Vagina (tissue), 2 donors: ENCODE data around the gene CTNNA3.

ENCODE experiments used
- POLR2A ChIP-seq, 2 donors: fragments of 450-650 bp; IDR thresholded peaks; one replicate each; pipeline ENCODE4 v1.6.1; 2017; ENCODE audit warnings: antibody characterized with exemption in 2 of 2, mild to moderate bottlenecking in 2 of 2, moderate library complexity in 2 of 2
- POLR2AphosphoS5 ChIP-seq, 2 donors: sonication (generic); formaldehyde crosslinking; IDR thresholded peaks; one replicate each; pipeline ENCODE4 v1.9.0; 2017; ENCODE audit warnings: antibody characterized with exemption in 2 of 2, mild to moderate bottlenecking in 2 of 2, low read depth in 1 of 2; ENCODE audit not compliant: insufficient read depth in 1 of 2
- TF ChIP-seq, protein P1 (sequence below), 3 experiments: fragments of 450-650 bp in 2 of 3; fragments of 200-600 bp in 1 of 3; sonication (generic) in 1 of 3; IDR thresholded peaks; one replicate each; pipeline ENCODE4 v1.5.1; 2017 to 2019; ENCODE audit warnings: antibody characterized with exemption in 3 of 3, mild to moderate bottlenecking in 2 of 3, moderate library complexity in 2 of 3

DNA sequence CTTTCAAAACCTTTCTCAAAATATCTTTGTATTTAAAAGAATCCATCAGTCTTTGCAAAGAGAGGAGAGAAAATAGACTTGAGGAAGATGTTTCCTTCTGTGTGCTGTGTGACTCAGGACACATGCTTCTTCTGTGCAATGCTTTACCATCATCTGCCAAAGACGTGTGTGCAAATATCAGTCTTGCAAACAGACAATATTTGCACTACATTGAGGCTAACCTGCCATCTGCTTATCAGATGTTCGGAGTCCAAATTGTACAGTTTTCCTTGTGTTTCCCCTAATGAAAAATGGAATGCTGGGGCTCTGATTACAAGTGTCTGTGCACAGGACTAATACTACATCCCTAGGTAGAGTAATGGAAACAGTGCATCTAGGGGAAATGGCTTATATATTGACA is 1123.3 kb downstream of the CTNNA3 start:
- TF ChIP-seq POLR2AphosphoS5 (IDR thresholded peaks at IDR 0.05; ENCODE audit: insufficient read depth in 1 of 2, low read depth in 1 of 2) (no peak), POLR2A (IDR thresholded peaks at IDR 0.05) (no peak)
- TF ChIP-seq, protein P1, sequence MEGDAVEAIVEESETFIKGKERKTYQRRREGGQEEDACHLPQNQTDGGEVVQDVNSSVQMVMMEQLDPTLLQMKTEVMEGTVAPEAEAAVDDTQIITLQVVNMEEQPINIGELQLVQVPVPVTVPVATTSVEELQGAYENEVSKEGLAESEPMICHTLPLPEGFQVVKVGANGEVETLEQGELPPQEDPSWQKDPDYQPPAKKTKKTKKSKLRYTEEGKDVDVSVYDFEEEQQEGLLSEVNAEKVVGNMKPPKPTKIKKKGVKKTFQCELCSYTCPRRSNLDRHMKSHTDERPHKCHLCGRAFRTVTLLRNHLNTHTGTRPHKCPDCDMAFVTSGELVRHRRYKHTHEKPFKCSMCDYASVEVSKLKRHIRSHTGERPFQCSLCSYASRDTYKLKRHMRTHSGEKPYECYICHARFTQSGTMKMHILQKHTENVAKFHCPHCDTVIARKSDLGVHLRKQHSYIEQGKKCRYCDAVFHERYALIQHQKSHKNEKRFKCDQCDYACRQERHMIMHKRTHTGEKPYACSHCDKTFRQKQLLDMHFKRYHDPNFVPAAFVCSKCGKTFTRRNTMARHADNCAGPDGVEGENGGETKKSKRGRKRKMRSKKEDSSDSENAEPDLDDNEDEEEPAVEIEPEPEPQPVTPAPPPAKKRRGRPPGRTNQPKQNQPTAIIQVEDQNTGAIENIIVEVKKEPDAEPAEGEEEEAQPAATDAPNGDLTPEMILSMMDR (IDR thresholded peaks at IDR 0.05) = no peak
